Measurements from ENCODE around the gene LRRC61. TPM values are rescaled to one million over a fixed set of nuclear protein-coding genes. Genes with fewer than 3 reads are reported as not detected.
A peak's percentile ranks its signal among the peaks of the same experiment; 100 is the strongest.
"Not testable (repeated sequence)": the region's sequence is repeated elsewhere in the genome, so short reads cannot be mapped to it uniquely, and the experiment has no call there.

The LRRC61 gene
- total RNA-seq, 1 experiment from 2014 or later: 48.1 TPM

GRCh38 chr7:150296802-150297201, 26.4 kb upstream of the LRRC61 start:
- H3K27ac ChIP-seq (ENCODE audit: low read depth, low read length, poor library complexity, severe bottlenecking); H3K4me3 ChIP-seq (ENCODE audit: low read depth, low read length, poor library complexity, severe bottlenecking); H3K36me3 ChIP-seq (ENCODE audit: insufficient read depth, low read length, poor library complexity, severe bottlenecking); H3K27me3 ChIP-seq (replicated peaks; ENCODE audit: insufficient read depth, low read depth, low read length, poor library complexity); DNase-seq (ENCODE audit: low spot score); H3K4me1 ChIP-seq (ENCODE audit: insufficient read depth, low read length, poor library complexity, severe bottlenecking); BruUV-seq (replicated peaks); CTCF ChIA-PET; POLR2A ChIA-PET (ENCODE audit: low non-redundant PET); intact Hi-C loops (cut with micrococcal nuclease; ENCODE audit: unreplicated experiment); H3K9me3 ChIP-seq (ENCODE audit: low read depth, low read length, poor library complexity, severe bottlenecking): not testable (repeated sequence)

GRCh38 chr7:150297978-150298377, 25.2 kb upstream of the LRRC61 start:
- H3K4me3 ChIP-seq (ENCODE audit: low read depth, low read length, poor library complexity, severe bottlenecking); CTCF ChIA-PET; BruUV-seq (replicated peaks); H3K27ac ChIP-seq (ENCODE audit: low read depth, low read length, poor library complexity, severe bottlenecking); POLR2A ChIA-PET (ENCODE audit: low non-redundant PET); H3K9me3 ChIP-seq (ENCODE audit: low read depth, low read length, poor library complexity, severe bottlenecking); H3K36me3 ChIP-seq (ENCODE audit: insufficient read depth, low read length, poor library complexity, severe bottlenecking); H3K4me1 ChIP-seq (ENCODE audit: insufficient read depth, low read length, poor library complexity, severe bottlenecking); H3K27me3 ChIP-seq (replicated peaks; ENCODE audit: insufficient read depth, low read depth, low read length, poor library complexity); DNase-seq (ENCODE audit: low spot score); intact Hi-C loops (cut with micrococcal nuclease; ENCODE audit: unreplicated experiment): not testable (repeated sequence)

GRCh38 chr7:150302908-150303310, 20.2 kb upstream of the LRRC61 start:
- H3K4me1 ChIP-seq (ENCODE audit: insufficient read depth, low read length, poor library complexity, severe bottlenecking); H3K27me3 ChIP-seq (replicated peaks; ENCODE audit: insufficient read depth, low read depth, low read length, poor library complexity); BruUV-seq (replicated peaks); H3K27ac ChIP-seq (ENCODE audit: low read depth, low read length, poor library complexity, severe bottlenecking); H3K9me3 ChIP-seq (ENCODE audit: low read depth, low read length, poor library complexity, severe bottlenecking); intact Hi-C loops (cut with micrococcal nuclease; ENCODE audit: unreplicated experiment); H3K4me3 ChIP-seq (ENCODE audit: low read depth, low read length, poor library complexity, severe bottlenecking); CTCF ChIA-PET; H3K36me3 ChIP-seq (ENCODE audit: insufficient read depth, low read length, poor library complexity, severe bottlenecking); POLR2A ChIA-PET (ENCODE audit: low non-redundant PET): not testable (repeated sequence)
- peak; percentile 52 for DNase-seq (ENCODE audit: low spot score)

- H3K27me3 ChIP-seq (replicated peaks; ENCODE audit: insufficient read depth, low read depth, low read length, poor library complexity); DNase-seq (ENCODE audit: low spot score); H3K4me3 ChIP-seq (ENCODE audit: low read depth, low read length, poor library complexity, severe bottlenecking); CTCF ChIA-PET; POLR2A ChIA-PET (ENCODE audit: low non-redundant PET); intact Hi-C loops (cut with micrococcal nuclease; ENCODE audit: unreplicated experiment); H3K36me3 ChIP-seq (ENCODE audit: insufficient read depth, low read length, poor library complexity, severe bottlenecking); BruUV-seq (replicated peaks); H3K27ac ChIP-seq (ENCODE audit: low read depth, low read length, poor library complexity, severe bottlenecking); H3K4me1 ChIP-seq (ENCODE audit: insufficient read depth, low read length, poor library complexity, severe bottlenecking); H3K9me3 ChIP-seq (ENCODE audit: low read depth, low read length, poor library complexity, severe bottlenecking): not testable (repeated sequence)
Measured at GRCh38 chr7:150304499-150305258, 18.5 kb upstream of the LRRC61 start.

GRCh38 chr7:150305259-150305902, 17.8 kb upstream of the LRRC61 start:
- H3K4me1 ChIP-seq (ENCODE audit: insufficient read depth, low read length, poor library complexity, severe bottlenecking); H3K9me3 ChIP-seq (ENCODE audit: low read depth, low read length, poor library complexity, severe bottlenecking); H3K27me3 ChIP-seq (replicated peaks; ENCODE audit: insufficient read depth, low read depth, low read length, poor library complexity); H3K27ac ChIP-seq (ENCODE audit: low read depth, low read length, poor library complexity, severe bottlenecking); CTCF ChIA-PET; DNase-seq (ENCODE audit: low spot score); H3K4me3 ChIP-seq (ENCODE audit: low read depth, low read length, poor library complexity, severe bottlenecking); POLR2A ChIA-PET (ENCODE audit: low non-redundant PET); H3K36me3 ChIP-seq (ENCODE audit: insufficient read depth, low read length, poor library complexity, severe bottlenecking); BruUV-seq (replicated peaks); intact Hi-C loops (cut with micrococcal nuclease; ENCODE audit: unreplicated experiment): not testable (repeated sequence)

GRCh38 chr7:150305903-150306284, 17.3 kb upstream of the LRRC61 start:
- H3K27ac ChIP-seq (ENCODE audit: low read depth, low read length, poor library complexity, severe bottlenecking); CTCF ChIA-PET; H3K4me3 ChIP-seq (ENCODE audit: low read depth, low read length, poor library complexity, severe bottlenecking); BruUV-seq (replicated peaks); intact Hi-C loops (cut with micrococcal nuclease; ENCODE audit: unreplicated experiment); H3K9me3 ChIP-seq (ENCODE audit: low read depth, low read length, poor library complexity, severe bottlenecking); H3K36me3 ChIP-seq (ENCODE audit: insufficient read depth, low read length, poor library complexity, severe bottlenecking); H3K27me3 ChIP-seq (replicated peaks; ENCODE audit: insufficient read depth, low read depth, low read length, poor library complexity); POLR2A ChIA-PET (ENCODE audit: low non-redundant PET); DNase-seq (ENCODE audit: low spot score); H3K4me1 ChIP-seq (ENCODE audit: insufficient read depth, low read length, poor library complexity, severe bottlenecking): not testable (repeated sequence)

- H3K4me3 ChIP-seq (ENCODE audit: low read depth, low read length, poor library complexity, severe bottlenecking); CTCF ChIA-PET; DNase-seq (ENCODE audit: low spot score); H3K4me1 ChIP-seq (ENCODE audit: insufficient read depth, low read length, poor library complexity, severe bottlenecking); intact Hi-C loops (cut with micrococcal nuclease; ENCODE audit: unreplicated experiment); H3K27ac ChIP-seq (ENCODE audit: low read depth, low read length, poor library complexity, severe bottlenecking); BruUV-seq (replicated peaks); H3K27me3 ChIP-seq (replicated peaks; ENCODE audit: insufficient read depth, low read depth, low read length, poor library complexity); H3K36me3 ChIP-seq (ENCODE audit: insufficient read depth, low read length, poor library complexity, severe bottlenecking); POLR2A ChIA-PET (ENCODE audit: low non-redundant PET); H3K9me3 ChIP-seq (ENCODE audit: low read depth, low read length, poor library complexity, severe bottlenecking): not testable (repeated sequence)
Measured at GRCh38 chr7:150306377-150306776, 16.8 kb upstream of the LRRC61 start.
